ENCODE results near the gene AMOTL1.

DNA sequence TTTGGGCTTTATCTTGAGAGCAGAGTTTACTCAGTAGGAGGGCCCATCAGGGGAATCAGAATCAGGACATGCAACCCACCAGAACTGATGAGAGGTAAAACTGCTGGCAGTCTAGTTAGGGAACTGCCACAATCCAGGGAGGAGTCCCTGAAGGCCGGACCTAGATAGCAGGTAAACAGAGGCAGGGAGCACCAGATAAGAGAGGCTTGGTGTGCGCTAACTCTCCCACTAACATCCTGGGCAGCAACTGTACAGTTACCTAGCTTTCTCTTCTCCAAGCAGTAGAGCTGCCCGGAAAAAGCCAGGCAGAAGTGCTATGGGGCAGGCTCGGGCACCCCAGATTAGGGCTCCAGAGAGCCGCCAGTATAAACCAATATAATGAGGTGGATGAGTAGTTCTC, 865 bp upstream of the AMOTL1 start:
- TF ChIP-seq, protein P1, sequence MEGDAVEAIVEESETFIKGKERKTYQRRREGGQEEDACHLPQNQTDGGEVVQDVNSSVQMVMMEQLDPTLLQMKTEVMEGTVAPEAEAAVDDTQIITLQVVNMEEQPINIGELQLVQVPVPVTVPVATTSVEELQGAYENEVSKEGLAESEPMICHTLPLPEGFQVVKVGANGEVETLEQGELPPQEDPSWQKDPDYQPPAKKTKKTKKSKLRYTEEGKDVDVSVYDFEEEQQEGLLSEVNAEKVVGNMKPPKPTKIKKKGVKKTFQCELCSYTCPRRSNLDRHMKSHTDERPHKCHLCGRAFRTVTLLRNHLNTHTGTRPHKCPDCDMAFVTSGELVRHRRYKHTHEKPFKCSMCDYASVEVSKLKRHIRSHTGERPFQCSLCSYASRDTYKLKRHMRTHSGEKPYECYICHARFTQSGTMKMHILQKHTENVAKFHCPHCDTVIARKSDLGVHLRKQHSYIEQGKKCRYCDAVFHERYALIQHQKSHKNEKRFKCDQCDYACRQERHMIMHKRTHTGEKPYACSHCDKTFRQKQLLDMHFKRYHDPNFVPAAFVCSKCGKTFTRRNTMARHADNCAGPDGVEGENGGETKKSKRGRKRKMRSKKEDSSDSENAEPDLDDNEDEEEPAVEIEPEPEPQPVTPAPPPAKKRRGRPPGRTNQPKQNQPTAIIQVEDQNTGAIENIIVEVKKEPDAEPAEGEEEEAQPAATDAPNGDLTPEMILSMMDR (IDR thresholded peaks at IDR 0.05): no peak
- TF ChIP-seq POLR2A (IDR thresholded peaks at IDR 0.05) (no peak), EP300 (IDR thresholded peaks at IDR 0.05) (no peak), POLR2AphosphoS5 (IDR thresholded peaks at IDR 0.05) (no peak)

Data from sigmoid colon (tissue), 4 donors.